Right lobe of liver (tissue), 4 donors: ENCODE measurements around the gene RIPOR3.

Experiments
- CTCF ChIP-seq, 4 donors: fragments of 200-600 bp in 3 of 4; fragments of 450-650 bp in 1 of 4; IDR thresholded peaks; one replicate each; pipeline versions ENCODE4 v1.5.1 to v1.8.0; 2016 to 2022; ENCODE audit warnings: antibody characterized with exemption in 4 of 4, mild to moderate bottlenecking in 2 of 4
- POLR2A ChIP-seq: fragments of 450-650 bp; IDR thresholded peaks from one replicate; pipeline ENCODE4 v1.6.1; 2017; ENCODE audit warnings: antibody characterized with exemption, mild to moderate bottlenecking
- donor health status: DM: no; HTN: no; CAD: no.
- donor health status: DM: no; HTN: no; CAD: no.
- donor health status: DM: no; HTN: yes; CAD: no.

GRCh38 chr20:50557549-50558134, 133.7 kb downstream of the RIPOR3 start:
- TF ChIP-seq CTCF (IDR thresholded peaks at IDR 0.05) (no peak), POLR2A (no peak)
